GM12891 (cell line): ENCODE data around the gene NDC1.

Experiments
- DNase-seq: peaks from one replicate; pipeline ENCODE4 v3.0.0; 2011; ENCODE audit warnings: low spot score; ENCODE audit not compliant: insufficient read length
- FAIRE-seq: peaks from 2 replicates; lab custom pipeline; 2011; peaks lifted over from hg19 to GRCh38; lab: Jason Lieb, UNC
- PAX5 ChIP-seq: IDR thresholded peaks from 2 replicates; pipeline ENCODE4 v1.6.1; 2011; ENCODE audit warnings: low read length, moderate library complexity, mild to moderate bottlenecking; ENCODE audit not compliant: insufficient read depth, severe bottlenecking
- POLR2A ChIP-seq: IDR thresholded peaks from 2 replicates; pipeline ENCODE4 v1.6.1; 2011; ENCODE audit warnings: low read depth, low read length, control low read depth
- POLR2AphosphoS5 ChIP-seq: IDR thresholded peaks from 2 replicates; pipeline ENCODE4 v1.6.1; 2011; ENCODE audit warnings: low read depth, low read length, control low read depth
- POU2F2 ChIP-seq: IDR thresholded peaks from 2 replicates; pipeline ENCODE4 v1.6.1; 2011; ENCODE audit warnings: low read depth, mild to moderate bottlenecking, control low read depth, low read length, moderate library complexity
- SPI1 ChIP-seq: IDR thresholded peaks from 2 replicates; pipeline ENCODE4 v1.6.1; 2011; ENCODE audit warnings: low read depth, low read length, control low read depth
- TAF1 ChIP-seq: IDR thresholded peaks from 2 replicates; pipeline ENCODE4 v1.6.1; 2011; ENCODE audit warnings: low read depth, low read length, control low read depth

The NDC1 gene

DNA sequence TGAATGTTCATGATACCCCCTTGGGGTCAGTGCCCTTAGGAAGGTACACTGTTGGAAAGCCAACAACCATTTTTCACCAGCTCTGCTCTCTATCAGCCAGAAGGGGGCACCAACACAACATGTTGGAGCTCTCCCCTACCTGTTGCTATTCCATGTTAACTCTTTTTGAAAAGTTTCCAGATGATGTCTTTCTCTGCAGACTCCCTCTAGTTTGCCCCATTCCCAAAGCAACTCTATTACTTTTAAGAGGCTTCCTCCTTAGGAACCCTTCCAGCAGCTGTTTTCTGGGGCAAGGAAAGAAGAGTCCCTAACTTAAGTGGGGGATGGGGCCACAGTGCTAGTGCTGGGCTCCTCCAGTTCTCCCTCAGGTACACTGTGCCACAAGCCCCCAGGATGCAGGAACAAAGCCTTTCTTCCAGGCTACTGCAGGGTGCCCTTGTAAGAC, 22.9 kb upstream of the NDC1 start:
- DNase-seq: no peak
- TF ChIP-seq PAX5 (no peak), POLR2A (no peak), POLR2AphosphoS5 (no peak), TAF1 (no peak), POU2F2 (no peak), SPI1 (no peak)
- FAIRE-seq: peak; percentile 85

- TF ChIP-seq TAF1: no peak
- no peak for TF ChIP-seq SPI1
- TF ChIP-seq POLR2AphosphoS5: no peak
- TF ChIP-seq PAX5: no peak
- TF ChIP-seq POU2F2: no peak
- no peak for TF ChIP-seq POLR2A
- no peak for DNase-seq
- no peak for FAIRE-seq
Measured at GRCh38 chr1:53851571-53852285, 13.6 kb upstream of the NDC1 start.

- DNase-seq (no peak), FAIRE-seq (no peak)
- TF ChIP-seq TAF1 (no peak), PAX5 (no peak), POLR2A (no peak), POU2F2 (no peak), SPI1 (no peak), POLR2AphosphoS5 (no peak)
Measured at GRCh38 chr1:53850082-53850673, 12.1 kb upstream of the NDC1 start.

DNA sequence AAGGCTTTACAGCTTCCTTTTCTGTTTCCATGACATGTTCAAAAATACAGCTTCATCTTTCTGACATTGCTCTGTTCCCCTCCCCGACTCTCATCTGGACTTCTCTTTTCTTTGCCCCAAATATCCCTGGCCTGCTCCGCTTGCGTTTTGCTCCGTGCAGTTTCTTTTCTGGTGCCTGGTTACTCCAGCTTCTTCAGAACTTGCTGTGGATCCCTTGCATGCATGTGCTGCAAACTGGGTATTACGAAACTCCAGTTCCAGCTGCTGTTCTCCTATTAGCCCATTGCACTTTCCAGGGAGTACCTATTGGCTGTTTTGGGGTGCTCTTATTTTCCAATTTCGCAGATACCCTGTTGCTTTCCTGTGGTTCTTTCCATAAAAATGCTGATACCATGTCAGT, 9.9 kb upstream of the NDC1 start:
- TF ChIP-seq POLR2A (no peak), SPI1 (no peak), PAX5 (no peak), POU2F2 (no peak), POLR2AphosphoS5 (no peak), TAF1 (no peak)
- FAIRE-seq: no peak
- no peak for DNase-seq

- DNase-seq (no peak), FAIRE-seq (no peak)
- TF ChIP-seq POLR2A (no peak), PAX5 (no peak)
Measured at GRCh38 chr1:53842347-53842746, 4.3 kb upstream of the NDC1 start.

DNA sequence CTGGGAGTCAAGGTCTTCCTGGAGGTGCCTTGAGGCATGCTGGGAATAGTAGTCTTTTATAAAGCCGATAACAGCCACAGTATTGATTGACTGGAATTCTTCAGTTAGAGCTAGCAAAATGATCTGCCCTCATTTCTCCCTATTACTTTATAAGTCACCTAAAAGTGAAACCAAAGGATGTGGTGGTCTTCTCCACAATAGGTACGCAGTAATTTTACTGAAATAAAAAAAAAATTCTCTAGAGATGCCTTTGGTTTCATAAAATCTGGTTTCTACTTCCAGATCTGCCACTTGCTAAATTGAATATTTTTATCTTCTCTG, 518 bp upstream of the NDC1 start:
- DNase-seq: no peak
- FAIRE-seq: no peak
- TF ChIP-seq SPI1: no peak
- TF ChIP-seq POU2F2: no peak
- TF ChIP-seq POLR2A: no peak
- no peak for TF ChIP-seq PAX5
- no peak for TF ChIP-seq POLR2AphosphoS5
- TF ChIP-seq TAF1: no peak

GRCh38 chr1:53837646-53837923, 511 bp downstream of the NDC1 start:
- DNase-seq: no peak
- TF ChIP-seq POLR2A: no peak
- FAIRE-seq: peak; percentile 26

- TF ChIP-seq POLR2A (peak; percentile 36; the same call in 1 of the 2 replicates), PAX5 (no peak)
- no peak for DNase-seq
Measured at GRCh38 chr1:53835491-53835890, 2.6 kb downstream of the NDC1 start.

GRCh38 chr1:53834776-53835175, 3.3 kb downstream of the NDC1 start:
- DNase-seq (no peak), FAIRE-seq (peak; percentile 59)
- TF ChIP-seq POU2F2: no peak
- TF ChIP-seq PAX5: peak; percentile 86

More at GRCh38 chr1:53835491-53835890, 2.6 kb downstream of the NDC1 start:
- FAIRE-seq: no peak

- no peak for TF ChIP-seq POLR2A
- TF ChIP-seq POU2F2: peak; percentile 59; the same call in 1 of the 2 replicates
- TF ChIP-seq TAF1: no peak
- DNase-seq (no peak), FAIRE-seq (no peak)
Measured at GRCh38 chr1:53833393-53833792, 4.7 kb downstream of the NDC1 start.

GRCh38 chr1:53826367-53826766, 11.7 kb downstream of the NDC1 start:
- TF ChIP-seq SPI1: no peak
- no peak for TF ChIP-seq POLR2A
- no peak for TF ChIP-seq POU2F2
- TF ChIP-seq POLR2AphosphoS5: no peak
- no peak for TF ChIP-seq TAF1
- no peak for TF ChIP-seq PAX5
- DNase-seq: no peak
- FAIRE-seq: no peak
